ENCODE data around the gene CCDC51. TPM values are rescaled to one million over a fixed set of nuclear protein-coding genes. Genes with fewer than 3 reads are reported as not detected.

Gene CCDC51
- total RNA-seq, 1 donor from 2014 or later, result 19.3 TPM

- peaks cover 0 to 11% of the 10 kb centered on the region in 2 donors for H3K36me3 ChIP-seq
- intact Hi-C loops (cut with DNase I), result loop anchor here (5.0 kb wide), 1 partner anchor 133 kb away; the partner anchor contains the start of gene NME6
- no peak overlapping the region for H3K4me3 ChIP-seq
- H3K9me3 ChIP-seq, result no peaks in the 10 kb centered on the region
- TF ChIP-seq, protein P1, sequence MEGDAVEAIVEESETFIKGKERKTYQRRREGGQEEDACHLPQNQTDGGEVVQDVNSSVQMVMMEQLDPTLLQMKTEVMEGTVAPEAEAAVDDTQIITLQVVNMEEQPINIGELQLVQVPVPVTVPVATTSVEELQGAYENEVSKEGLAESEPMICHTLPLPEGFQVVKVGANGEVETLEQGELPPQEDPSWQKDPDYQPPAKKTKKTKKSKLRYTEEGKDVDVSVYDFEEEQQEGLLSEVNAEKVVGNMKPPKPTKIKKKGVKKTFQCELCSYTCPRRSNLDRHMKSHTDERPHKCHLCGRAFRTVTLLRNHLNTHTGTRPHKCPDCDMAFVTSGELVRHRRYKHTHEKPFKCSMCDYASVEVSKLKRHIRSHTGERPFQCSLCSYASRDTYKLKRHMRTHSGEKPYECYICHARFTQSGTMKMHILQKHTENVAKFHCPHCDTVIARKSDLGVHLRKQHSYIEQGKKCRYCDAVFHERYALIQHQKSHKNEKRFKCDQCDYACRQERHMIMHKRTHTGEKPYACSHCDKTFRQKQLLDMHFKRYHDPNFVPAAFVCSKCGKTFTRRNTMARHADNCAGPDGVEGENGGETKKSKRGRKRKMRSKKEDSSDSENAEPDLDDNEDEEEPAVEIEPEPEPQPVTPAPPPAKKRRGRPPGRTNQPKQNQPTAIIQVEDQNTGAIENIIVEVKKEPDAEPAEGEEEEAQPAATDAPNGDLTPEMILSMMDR (IDR thresholded peaks at IDR 0.05), result no peak
- H3K4me1 ChIP-seq, result peaks cover 0 to 11% of the 10 kb centered on the region in 2 donors
- peak overlapping the region; percentile 62 for H3K27ac ChIP-seq
- DNase-seq (ENCODE audit: low spot score in 2 of 2), result peak in 1 of 2 donors; percentile 51
- H3K27me3 ChIP-seq, result no peaks in the 10 kb centered on the region
These were observed 4.7 kb downstream of the CCDC51 start for GRCh38 chr3:48435223-48435595.

GRCh38 chr3:48434591-48435222 is 5.2 kb downstream of the CCDC51 start:
- TF ChIP-seq, protein P1 (IDR thresholded peaks at IDR 0.05), result no peak
- Histone ChIP-seq H3K4me3 (no peak overlapping the region), H3K4me1 (peaks cover 0 to 14% of the 10 kb centered on the region in 2 donors), H3K9me3 (no peaks in the 10 kb centered on the region), H3K36me3 (peaks cover 0 to 11% of the 10 kb centered on the region in 2 donors), H3K27ac (peak overlapping the region; percentile 62), H3K27me3 (no peaks in the 10 kb centered on the region)
- intact Hi-C loops (cut with DNase I), result loop anchor here (5.0 kb wide), 1 partner anchor 132 kb away; the partner anchor contains the start of gene NME6
- DNase-seq (ENCODE audit: low spot score in 2 of 2), result peak in 1 of 2 donors; percentile 62

DNA sequence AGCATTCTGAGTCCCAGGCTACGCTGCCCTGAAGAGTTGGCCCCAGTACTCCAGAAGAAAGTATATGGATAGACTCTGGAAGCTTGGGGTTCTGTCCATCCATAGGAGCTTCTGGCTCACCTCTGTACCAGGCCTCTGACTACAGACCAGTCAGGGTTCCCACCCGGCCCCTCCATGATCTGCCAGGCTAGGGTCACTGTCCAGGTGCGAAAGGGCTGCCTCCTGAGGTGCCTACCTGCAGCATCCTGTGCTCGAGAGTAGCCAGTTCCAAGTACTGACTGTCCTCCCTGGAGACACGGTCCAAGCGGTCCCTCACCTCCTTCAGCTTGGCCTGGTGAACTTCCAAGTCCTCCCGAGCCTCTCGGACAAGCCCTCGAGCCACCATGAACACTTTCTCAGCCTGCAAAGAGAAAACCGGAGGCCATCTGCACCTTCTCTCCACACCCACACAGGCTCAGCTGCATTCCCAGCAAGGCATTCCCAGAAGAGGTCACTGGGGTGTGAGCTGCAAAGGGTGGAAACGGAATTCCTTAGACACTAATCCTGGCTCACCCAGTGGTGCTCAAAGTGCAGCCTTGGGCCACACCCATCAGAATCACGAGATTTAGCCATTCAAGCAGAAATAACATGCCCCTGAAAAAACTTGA is 6.3 kb downstream of the CCDC51 start:
- TF ChIP-seq, protein P1 (IDR thresholded peaks at IDR 0.05), result no peak
- H3K27me3 ChIP-seq, result no peaks in the 10 kb centered on the region
- H3K4me1 ChIP-seq, result peaks cover 0 to 9% of the 10 kb centered on the region in 2 donors
- DNase-seq (ENCODE audit: low spot score in 2 of 2), result no peak
- H3K4me3 ChIP-seq, result no peak overlapping the region
- H3K36me3 ChIP-seq, result peaks cover 0 to 11% of the 10 kb centered on the region in 2 donors
- no peaks in the 10 kb centered on the region for H3K9me3 ChIP-seq
- H3K27ac ChIP-seq, result peak overlapping the region in 1 of 2 donors; percentile 62
- intact Hi-C loops (cut with DNase I), result no loop called here

DNA sequence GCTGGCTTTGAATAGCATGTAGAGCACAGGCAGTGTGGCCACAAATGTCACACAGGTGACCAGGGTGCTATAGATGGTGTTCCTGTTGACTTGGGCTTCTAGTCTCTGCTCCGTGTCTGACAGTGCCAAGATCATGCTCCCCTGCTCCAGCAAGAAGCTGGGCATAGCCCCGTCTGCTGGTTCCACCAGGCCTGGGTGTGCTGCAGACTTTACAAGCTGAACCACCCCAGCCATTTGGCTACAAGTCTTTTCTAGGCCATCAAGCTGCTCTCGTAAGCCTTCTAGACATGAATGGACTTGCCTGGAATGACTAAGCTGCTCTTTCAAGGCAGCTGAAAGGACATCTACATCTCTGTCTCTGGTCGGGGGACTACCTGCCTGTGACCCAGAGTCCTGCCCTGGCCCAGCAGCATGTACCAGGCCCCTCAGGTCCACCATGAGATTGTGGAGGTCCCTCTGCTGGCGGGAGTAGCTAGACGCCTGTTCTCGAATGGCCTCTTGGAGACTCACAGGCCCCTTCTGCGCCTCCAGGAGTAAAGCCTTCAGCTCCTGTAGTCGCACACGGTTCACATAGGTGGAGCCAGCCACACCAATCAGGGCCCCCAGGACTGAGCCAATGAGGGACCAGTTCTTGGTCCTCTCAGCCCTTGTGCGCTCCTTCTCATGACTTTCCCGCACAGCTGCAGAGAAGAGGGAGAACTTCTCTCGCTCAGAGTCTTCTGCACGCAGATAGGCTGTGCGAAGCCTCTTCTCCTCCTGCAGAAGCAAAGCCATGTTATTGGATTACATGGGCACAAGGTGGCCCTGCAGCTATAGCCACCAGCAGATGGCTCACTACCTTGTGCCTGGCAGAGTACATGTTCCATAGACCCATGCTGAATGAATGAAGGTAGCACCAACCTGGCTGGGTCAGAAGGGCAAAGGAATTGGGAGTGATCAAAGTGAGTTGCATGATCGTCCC is 7.2 kb downstream of the CCDC51 start:
- peaks cover 0 to 11% of the 10 kb centered on the region in 2 donors for H3K36me3 ChIP-seq
- TF ChIP-seq, protein P1 (IDR thresholded peaks at IDR 0.05), result no peak
- H3K4me1 ChIP-seq, result peaks cover 0 to 9% of the 10 kb centered on the region in 2 donors
- peak overlapping the region in 1 of 2 donors; percentile 30 for H3K27ac ChIP-seq
- H3K9me3 ChIP-seq, result no peaks in the 10 kb centered on the region
- intact Hi-C loops (cut with DNase I), result no loop called here
- no peak overlapping the region for H3K4me3 ChIP-seq
- no peak for DNase-seq (ENCODE audit: low spot score in 2 of 2)
- H3K27me3 ChIP-seq, result no peaks in the 10 kb centered on the region

DNA sequence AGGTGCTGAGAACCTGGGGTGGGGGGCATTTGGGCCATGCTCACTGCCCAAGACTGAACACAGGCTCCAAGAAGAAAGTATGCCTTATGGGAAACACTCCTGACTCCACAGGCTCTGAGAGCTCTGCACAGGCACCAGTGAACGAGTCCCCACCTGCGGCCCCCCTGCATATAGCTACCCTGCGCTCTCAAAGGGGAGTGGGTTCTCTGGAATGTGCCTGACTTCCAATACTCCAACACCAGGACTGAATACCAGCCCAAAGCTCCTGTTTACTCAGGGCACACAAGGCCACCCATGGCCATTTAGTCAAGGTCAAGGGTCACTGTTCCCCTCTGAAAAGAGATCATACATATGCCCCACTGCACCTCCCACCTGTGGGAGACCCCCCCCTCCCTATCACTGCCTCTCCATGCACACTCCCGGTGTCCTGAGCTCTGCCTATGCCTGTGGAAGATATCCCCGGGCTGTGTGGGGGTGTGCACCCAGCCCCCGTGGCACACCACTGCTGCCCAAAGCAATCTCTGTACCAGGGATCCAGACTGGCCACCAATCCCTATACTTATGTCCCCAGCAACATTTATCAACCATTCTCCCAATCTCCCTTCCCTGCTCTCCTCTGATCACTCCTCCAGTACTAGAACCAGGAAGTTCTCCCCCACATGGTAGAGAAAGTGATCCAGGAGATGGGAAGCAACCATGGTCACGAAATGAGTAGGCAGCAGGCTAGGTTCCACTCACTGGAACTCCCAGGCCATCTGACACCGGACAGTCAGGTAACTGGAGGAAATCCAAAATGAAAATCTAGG is 8.5 kb downstream of the CCDC51 start:
- no peak for DNase-seq (ENCODE audit: low spot score in 2 of 2)
- H3K27ac ChIP-seq, result peak overlapping the region; percentile 95 to 98
- H3K4me1 ChIP-seq, result peaks cover 3 to 13% of the 10 kb centered on the region in 2 donors
- H3K27me3 ChIP-seq, result no peaks in the 10 kb centered on the region
- intact Hi-C loops (cut with DNase I), result no loop called here
- H3K4me3 ChIP-seq, result no peak overlapping the region
- H3K36me3 ChIP-seq, result peaks cover 0 to 11% of the 10 kb centered on the region in 2 donors
- TF ChIP-seq, protein P1 (IDR thresholded peaks at IDR 0.05), result no peak
- no peaks in the 10 kb centered on the region for H3K9me3 ChIP-seq
